HG02885 (cell line): ENCODE data around the gene PTBP3.
"Not testable (repeated sequence)": the region's sequence is repeated elsewhere in the genome, so short reads cannot be mapped to it uniquely, and the experiment has no call there.

Source experiments
- ATAC-seq: cut with Tn5 transposase; IDR thresholded peaks from one replicate; pipeline ENCODE4 v1.9.1; 2021; ENCODE audit warnings: mild to moderate bottlenecking; ENCODE audit not compliant: unreplicated experiment, poor library complexity

The PTBP3 gene

DNA sequence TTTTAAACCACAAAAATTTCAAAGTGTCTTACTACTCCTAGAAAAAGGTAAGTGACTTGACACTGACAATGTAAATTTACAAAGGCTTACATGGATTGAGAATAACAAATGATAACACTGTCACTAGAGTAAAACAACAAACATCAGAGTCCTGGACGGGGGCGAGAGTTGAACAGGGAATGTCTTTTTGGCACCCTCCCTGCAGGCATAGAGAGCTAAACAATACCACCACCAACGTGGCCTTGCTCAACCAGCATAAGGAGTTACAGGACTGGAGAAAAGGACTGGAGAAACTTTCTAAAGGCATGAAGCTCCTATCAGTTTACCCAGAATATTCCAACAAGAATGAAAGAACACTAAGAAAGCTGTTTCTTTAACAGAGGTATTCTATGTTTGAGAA is 55.3 kb downstream of the PTBP3 start:
- ATAC-seq = no peak

DNA sequence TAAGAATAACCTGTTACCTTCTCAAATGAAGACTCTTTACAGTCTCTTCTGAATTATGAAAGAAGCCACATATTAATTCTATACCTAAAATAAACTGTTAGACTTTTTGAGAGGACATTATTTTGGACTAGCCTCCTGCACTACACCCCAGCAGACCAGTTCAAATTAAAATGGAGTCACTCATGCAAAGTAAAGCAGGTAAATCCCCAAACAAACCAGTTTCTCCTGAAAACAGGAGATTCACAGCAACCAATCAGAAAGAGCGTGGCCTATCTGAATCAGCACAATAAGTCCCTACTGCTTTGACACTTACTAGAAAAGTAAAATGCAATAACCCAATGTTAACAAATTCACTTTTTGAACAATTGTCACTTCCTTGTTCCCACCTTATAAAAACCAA is 58.8 kb downstream of the PTBP3 start:
- no peak for ATAC-seq

DNA sequence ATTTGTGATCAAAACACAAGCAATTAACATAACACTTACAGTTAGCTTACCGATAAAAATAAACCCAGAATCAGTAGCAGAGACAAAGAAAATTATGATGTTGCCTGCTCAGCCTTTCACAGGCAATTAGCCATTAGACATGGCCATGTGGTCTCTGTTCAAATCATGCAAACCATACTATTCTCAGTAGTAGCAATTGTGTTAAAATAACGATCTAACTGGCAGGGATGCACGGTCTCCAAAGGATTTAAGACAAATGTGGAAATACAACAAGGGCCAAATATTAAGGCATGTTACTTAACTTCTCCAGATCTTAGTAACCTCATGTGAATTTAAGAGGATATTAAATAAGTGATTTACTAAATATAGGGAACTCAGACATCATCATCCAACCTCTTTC is 59.5 kb downstream of the PTBP3 start:
- no peak for ATAC-seq

DNA sequence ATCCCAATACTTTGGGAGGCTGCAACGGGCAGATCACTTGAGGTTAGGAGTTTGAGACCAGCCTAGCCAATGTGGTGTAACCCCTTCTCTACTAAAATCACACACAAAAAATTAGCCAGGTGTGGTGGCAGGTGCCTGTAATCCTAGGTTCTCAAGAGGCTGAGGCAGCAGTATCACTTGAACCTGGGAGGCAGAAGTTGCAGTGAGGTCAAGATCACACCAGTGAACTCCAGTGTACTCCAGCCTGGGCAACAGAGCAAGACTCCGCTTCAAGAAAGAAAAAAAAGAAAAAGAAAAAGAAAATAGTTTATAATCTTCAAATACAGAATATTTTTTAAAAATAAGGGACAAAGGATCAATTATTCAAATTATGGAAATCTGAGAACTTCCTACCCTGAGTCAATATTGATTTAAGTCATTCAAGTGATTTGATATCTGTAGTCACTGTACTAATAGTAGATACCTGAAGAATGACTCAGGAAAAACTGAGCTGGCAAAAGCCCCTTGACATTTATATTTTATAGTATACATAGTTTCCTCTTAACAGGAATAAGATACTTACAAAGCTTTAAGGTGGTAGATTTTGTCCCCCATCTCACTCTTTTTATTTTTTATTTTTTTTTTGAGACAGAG is 61.8 kb downstream of the PTBP3 start:
- ATAC-seq = no peak

- no peak for ATAC-seq
These were observed 65.0 kb downstream of the PTBP3 start for GRCh38 chr9:112268413-112268812.

- not testable (repeated sequence) for ATAC-seq
These were observed 66.3 kb downstream of the PTBP3 start for GRCh38 chr9:112267086-112267485.

GRCh38 chr9:112265391-112265790 is 68.0 kb downstream of the PTBP3 start:
- no peak for ATAC-seq

- no peak for ATAC-seq
These were observed 70.8 kb downstream of the PTBP3 start for GRCh38 chr9:112262577-112262976.

DNA sequence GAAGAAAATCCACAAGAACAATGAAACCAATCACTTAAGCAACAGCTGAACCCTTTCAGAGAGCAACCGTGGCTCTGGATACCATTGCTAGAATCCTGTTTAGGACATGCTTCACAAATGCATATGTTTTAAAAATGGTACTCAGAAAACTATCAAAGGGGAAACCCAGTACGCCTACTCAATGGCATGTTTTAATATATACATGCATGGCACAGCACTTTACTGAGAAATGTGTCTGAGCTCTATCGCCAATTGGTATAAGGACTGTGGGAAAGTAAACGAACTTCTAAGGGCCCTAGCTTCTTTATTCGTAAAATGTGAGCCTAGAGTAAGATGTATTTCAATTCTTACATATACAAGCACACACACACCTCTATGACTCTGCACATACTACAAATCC is 72.3 kb downstream of the PTBP3 start:
- no peak for ATAC-seq

GRCh38 chr9:112258106-112258505 is 75.3 kb downstream of the PTBP3 start:
- no peak for ATAC-seq

DNA sequence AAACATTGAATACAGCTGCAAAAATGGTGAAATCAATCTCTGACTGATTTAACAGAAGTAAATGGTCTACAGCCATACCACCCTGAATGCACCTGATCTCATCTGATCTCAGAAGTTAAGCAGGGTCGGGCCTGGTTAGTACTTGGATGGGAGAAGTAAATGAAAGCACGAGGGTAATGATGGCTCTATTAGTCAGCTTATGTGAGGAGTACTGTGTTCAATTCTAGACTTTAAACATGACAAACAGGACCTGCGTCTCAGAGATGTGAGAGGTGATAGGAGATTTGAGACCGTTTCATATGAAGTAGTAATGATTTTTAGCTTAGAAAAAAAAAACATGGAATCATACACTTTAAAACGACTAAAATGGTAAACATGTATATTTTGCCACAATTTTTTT is 81.2 kb downstream of the PTBP3 start:
- ATAC-seq = no peak

DNA sequence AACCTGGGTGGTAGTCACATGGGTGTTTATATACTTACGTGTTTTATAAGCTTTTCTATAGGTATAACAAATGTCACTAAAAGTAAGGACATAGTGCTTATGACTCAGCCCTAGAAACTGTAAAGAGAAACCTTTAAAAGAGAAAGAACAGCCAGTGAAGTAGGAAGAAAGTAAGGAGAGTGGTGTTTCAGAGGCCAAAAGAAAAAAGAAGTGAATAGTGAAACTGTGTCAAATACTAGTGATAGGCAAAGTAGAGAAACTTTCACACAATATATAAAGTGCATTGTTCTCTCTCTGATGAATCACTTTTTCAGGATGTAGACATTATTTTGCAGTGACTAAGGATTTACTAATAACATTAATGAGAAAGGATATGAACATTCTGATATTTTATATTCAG is 84.1 kb downstream of the PTBP3 start:
- ATAC-seq = peak; percentile 73

DNA sequence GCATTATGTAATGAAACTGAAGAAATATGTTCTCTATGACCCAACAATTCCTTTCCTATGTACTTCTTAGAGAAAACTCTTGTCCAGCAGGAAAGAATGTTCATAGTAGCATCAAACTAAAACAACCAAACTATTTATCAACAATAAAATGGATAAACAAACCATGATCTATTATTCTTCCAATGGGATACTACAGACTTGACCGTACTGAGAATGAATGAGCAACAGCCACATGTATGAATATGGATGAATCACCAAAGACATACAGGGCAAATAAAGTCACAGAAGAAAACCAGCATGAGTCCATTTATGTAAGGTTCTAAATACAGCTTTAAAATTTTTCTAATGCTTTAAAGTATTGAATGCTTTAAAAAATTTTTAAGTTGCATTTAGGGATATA is 84.7 kb downstream of the PTBP3 start:
- no peak for ATAC-seq

DNA sequence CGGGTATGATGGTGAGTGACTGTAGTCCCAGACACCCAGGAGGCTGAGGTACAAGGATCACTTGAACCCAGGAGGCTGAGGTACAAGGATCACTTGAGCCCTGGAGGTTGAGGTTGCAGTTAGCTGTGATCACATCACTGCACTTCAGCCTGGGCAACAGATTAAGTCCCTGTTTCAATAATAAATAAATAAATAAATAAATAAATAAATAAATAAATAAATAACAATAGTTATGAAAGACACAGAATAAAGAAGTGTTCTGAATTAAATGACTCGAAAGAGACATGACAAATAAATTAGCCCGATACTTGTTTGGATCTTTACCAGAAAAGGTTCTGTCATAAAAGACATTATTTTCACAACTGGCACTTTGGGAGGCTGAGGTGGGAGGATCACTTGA is 86.3 kb downstream of the PTBP3 start:
- ATAC-seq = no peak

DNA sequence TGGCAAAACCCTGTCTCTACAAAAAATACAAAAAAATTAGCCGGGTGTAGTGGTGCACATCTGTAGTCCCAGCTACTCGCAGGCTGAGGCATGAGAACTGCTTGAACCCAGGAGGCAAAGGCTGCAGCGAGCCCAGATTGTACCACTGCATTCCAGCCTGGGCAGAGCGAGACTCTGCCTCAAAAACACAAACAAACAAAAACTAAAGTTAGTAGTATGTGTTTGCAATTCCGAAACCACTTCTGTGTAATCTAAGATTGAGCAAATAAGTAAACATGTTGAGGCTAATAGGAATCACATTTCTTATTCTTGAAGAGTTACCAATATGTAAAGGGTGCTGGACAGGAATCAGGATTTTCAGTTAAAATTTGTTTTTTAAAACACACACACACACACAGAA is 88.3 kb downstream of the PTBP3 start:
- no peak for ATAC-seq

DNA sequence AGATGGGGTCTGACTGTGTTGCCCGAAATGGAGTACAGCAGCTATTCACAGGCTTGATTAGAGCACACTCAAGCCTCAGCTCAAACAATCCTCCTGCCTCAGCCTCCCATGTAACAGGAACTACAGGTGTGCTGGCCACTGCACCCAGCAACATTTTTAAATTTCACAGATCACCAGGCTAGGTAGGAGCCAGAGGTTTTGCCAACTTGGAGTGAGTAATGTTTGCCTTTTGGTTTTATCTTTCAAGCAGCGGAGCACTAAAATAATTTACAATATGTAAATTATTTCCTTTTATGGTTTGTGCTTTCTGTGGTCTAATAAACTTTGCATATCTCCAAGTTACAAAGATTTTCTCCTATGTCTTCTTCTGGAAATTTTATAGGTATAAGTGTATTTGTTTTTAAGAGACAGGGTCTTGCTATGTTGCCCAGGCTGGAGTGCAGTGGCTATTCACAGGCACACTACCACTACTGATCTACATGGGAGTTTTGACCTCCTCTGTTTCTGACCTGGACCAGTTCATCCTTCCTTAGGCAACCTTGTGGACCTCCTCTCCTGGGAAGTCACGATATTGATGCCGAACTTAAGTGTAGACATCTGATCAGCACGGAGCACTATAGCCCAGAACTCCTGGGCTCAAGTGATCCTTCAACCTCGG is 91.1 kb downstream of the PTBP3 start:
- no peak for ATAC-seq

DNA sequence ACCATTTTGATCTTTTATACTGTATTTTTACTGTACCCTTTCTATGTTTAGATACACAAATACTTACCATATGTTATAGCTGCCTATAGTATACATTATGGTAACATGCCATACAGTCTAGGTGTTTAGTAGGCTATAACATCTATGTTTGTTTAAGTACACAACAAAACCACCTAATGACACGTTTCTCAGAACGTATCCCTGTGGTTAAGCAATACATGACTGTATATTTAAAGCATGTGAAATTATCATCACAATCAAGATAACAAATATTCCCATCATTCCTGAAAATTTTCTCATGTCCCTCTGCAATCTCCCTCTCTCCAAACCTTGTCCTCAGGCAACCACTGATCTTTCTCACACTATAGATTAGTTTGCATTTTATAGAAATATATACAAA is 91.9 kb downstream of the PTBP3 start:
- no peak for ATAC-seq

DNA sequence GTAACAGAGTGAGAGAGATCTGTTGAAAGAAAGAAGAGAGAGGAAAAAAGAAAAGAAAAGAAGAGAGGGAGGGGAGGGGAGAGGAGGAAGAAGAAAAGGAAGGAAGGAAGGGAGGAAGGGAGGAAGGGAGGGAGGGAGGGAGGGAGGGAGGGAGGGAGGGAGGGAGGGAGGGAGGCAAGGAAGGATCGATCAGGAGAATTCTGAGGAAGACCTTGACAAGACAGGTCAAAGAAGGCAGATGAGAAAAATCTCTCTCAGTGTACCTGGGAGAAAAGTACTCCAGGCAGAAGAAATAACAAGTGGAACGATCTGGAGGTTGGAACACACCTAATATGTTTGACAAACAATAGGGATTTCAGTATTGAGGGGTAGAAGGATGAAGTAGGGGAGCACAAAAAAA is 93.7 kb downstream of the PTBP3 start:
- ATAC-seq = no peak

- ATAC-seq = no peak
These were observed 94.1 kb downstream of the PTBP3 start for GRCh38 chr9:112239284-112239683.

- no peak for ATAC-seq
These were observed 98.6 kb downstream of the PTBP3 start for GRCh38 chr9:112234779-112235178.

DNA sequence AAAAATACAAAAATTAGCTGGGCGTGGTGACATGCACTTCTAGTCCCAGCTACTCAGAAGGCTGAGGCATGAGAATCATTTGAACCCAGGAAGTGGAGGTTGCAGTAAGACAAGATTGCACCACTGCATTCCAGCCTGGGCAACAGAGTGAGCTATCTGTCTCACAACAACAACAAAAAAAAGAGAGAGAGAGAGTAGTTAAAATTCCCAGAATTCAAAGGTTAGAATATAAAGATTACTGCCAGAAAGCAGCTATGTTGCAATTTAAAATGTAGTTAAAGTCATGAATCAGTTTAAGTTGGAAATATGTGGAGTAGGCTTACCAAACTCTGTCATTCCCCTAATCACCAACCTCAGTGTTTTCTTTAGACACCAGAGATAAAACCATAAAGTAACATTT is 99.7 kb downstream of the PTBP3 start:
- ATAC-seq = no peak

GRCh38 chr9:112232233-112232632 is 101.2 kb downstream of the PTBP3 start:
- ATAC-seq = no peak
